ENCODE data around the gene RAB15. TPM values are rescaled to one million over a fixed set of nuclear protein-coding genes. Genes with fewer than 3 reads are reported as not detected.

The RAB15 gene
- total RNA-seq, 1 experiment from 2014 or later, result 3.3 TPM

DNA sequence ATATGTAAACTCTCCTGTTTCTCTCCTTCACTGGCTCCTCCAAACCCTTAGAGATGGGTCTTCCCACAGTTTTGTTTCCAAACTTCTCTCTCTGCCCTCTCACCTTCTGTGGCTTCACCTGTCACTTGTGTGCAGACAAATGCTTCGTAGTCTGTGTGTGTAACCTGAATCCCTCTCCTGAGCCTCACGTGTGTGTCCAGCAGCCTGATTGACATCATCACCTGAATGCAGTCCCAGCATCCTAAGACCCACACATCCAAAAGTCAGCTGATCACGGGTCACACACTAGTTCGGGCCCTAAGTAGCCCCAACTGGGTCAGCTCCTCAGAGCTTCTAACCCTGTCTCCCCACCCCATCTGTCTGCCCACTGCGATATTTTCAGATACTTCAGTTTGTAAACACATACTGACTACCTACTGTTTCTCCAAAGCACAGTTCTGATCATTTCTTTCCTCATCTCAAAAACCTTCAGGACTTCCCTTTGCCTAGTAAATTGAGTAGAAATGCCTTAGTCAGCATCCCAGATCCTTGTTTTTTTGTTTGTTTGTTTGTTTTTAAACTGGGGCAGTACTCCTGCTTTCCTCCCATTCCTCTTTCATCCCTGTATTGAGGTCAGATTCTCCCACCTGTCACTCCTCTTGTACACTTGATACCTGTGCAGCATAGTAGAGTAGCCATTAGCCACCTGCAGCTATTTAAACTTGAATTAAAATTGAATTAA is 38.2 kb upstream of the RAB15 start:
- ChIA-PET CTCF (no interaction called here), RAD21 (ENCODE audit: low non-redundant PET in 1 of 2, low total read pairs in 2 of 2, uncharacterized antibody in 2 of 2, unreplicated experiment in 2 of 2) (no interaction called here), POLR2A (no interaction called here)
- Histone ChIP-seq H3K4me3 (replicated peaks in 1 of 2; ENCODE audit: low read depth in 1 of 2, low read length in 2 of 2) (no peak overlapping the region), H3K9me2 (ENCODE audit: insufficient read depth) (no peaks in the 10 kb centered on the region), H3K4me2 (ENCODE audit: low read length) (no peak overlapping the region), H2AFZ (ENCODE audit: low read depth, low read length, poor library complexity, severe bottlenecking) (no peak overlapping the region), H3K4me1 (ENCODE audit: control insufficient read depth in 1 of 2, insufficient read depth in 2 of 2, low read length in 2 of 2) (peaks cover 0 to 7% of the 10 kb centered on the region in 2 experiments; a peak in 1 of 4 replicates), H3K9ac (ENCODE audit: low read length) (no peak overlapping the region), H4K20me1 (ENCODE audit: insufficient read depth) (no peaks in the 10 kb centered on the region), H3K79me2 (ENCODE audit: insufficient read depth, low read length) (no peaks in the 10 kb centered on the region), H3K27ac (ENCODE audit: low read depth, low read length) (no peak overlapping the region), H3K27me3 (ENCODE audit: insufficient read depth, low read length) (no peaks in the 10 kb centered on the region), H3K36me3 (ENCODE audit: control insufficient read depth in 1 of 2, insufficient read depth in 2 of 2, low read length in 2 of 2) (peaks cover 6 to 14% of the 10 kb centered on the region in 2 experiments; a peak in 3 of 4 replicates), H3K9me3 (ENCODE audit: control insufficient read depth in 1 of 2, insufficient read depth in 1 of 2, low read depth in 1 of 2, low read length in 2 of 2) (no peaks in the 10 kb centered on the region)
- DNase-seq (ENCODE audit: low read depth, low spot score) (no peak), ATAC-seq (no peak)
- no peak for TF ChIP-seq EGR1 (IDR thresholded peaks at IDR 0.05; ENCODE audit: low read depth)
- no peak for TF ChIP-seq EZH2phosphoT487 (IDR thresholded peaks at IDR 0.05; ENCODE audit: borderline replicate concordance)
- no peak for TF ChIP-seq ELF1 (IDR thresholded peaks at IDR 0.05; ENCODE audit: borderline replicate concordance, low read depth)
- TF ChIP-seq POLR2A (IDR thresholded peaks at IDR 0.05; ENCODE audit: borderline replicate concordance, extremely low read depth, insufficient read depth, insufficient read length), result no peak
- no peak for TF ChIP-seq ZNF274 (IDR thresholded peaks at IDR 0.05; ENCODE audit: low read depth, low read length)
- TF ChIP-seq CBX3 (IDR thresholded peaks at IDR 0.05; ENCODE audit: low read depth), result no peak
- TF ChIP-seq, protein P1, sequence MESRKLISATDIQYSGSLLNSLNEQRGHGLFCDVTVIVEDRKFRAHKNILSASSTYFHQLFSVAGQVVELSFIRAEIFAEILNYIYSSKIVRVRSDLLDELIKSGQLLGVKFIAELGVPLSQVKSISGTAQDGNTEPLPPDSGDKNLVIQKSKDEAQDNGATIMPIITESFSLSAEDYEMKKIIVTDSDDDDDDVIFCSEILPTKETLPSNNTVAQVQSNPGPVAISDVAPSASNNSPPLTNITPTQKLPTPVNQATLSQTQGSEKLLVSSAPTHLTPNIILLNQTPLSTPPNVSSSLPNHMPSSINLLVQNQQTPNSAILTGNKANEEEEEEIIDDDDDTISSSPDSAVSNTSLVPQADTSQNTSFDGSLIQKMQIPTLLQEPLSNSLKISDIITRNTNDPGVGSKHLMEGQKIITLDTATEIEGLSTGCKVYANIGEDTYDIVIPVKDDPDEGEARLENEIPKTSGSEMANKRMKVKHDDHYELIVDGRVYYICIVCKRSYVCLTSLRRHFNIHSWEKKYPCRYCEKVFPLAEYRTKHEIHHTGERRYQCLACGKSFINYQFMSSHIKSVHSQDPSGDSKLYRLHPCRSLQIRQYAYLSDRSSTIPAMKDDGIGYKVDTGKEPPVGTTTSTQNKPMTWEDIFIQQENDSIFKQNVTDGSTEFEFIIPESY (IDR thresholded peaks at IDR 0.05; ENCODE audit: extremely low read depth, insufficient replicate concordance, low read length), result no peak
- TF ChIP-seq, protein P2, sequence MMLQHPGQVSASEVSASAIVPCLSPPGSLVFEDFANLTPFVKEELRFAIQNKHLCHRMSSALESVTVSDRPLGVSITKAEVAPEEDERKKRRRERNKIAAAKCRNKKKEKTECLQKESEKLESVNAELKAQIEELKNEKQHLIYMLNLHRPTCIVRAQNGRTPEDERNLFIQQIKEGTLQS (IDR thresholded peaks at IDR 0.05), result no peak
- no TSS peak for BruUV-seq (replicated peaks)
- intact Hi-C loops (cut with micrococcal nuclease), result no loop called here
